ENCODE results near the gene PHC2.

The PHC2 gene, protein sequence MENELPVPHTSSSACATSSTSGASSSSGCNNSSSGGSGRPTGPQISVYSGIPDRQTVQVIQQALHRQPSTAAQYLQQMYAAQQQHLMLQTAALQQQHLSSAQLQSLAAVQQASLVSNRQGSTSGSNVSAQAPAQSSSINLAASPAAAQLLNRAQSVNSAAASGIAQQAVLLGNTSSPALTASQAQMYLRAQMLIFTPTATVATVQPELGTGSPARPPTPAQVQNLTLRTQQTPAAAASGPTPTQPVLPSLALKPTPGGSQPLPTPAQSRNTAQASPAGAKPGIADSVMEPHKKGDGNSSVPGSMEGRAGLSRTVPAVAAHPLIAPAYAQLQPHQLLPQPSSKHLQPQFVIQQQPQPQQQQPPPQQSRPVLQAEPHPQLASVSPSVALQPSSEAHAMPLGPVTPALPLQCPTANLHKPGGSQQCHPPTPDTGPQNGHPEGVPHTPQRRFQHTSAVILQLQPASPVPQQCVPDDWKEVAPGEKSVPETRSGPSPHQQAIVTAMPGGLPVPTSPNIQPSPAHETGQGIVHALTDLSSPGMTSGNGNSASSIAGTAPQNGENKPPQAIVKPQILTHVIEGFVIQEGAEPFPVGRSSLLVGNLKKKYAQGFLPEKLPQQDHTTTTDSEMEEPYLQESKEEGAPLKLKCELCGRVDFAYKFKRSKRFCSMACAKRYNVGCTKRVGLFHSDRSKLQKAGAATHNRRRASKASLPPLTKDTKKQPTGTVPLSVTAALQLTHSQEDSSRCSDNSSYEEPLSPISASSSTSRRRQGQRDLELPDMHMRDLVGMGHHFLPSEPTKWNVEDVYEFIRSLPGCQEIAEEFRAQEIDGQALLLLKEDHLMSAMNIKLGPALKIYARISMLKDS
- total RNA-seq, result 26.8 to 120 (median 62.9) reads per million in 18 experiments

DNA sequence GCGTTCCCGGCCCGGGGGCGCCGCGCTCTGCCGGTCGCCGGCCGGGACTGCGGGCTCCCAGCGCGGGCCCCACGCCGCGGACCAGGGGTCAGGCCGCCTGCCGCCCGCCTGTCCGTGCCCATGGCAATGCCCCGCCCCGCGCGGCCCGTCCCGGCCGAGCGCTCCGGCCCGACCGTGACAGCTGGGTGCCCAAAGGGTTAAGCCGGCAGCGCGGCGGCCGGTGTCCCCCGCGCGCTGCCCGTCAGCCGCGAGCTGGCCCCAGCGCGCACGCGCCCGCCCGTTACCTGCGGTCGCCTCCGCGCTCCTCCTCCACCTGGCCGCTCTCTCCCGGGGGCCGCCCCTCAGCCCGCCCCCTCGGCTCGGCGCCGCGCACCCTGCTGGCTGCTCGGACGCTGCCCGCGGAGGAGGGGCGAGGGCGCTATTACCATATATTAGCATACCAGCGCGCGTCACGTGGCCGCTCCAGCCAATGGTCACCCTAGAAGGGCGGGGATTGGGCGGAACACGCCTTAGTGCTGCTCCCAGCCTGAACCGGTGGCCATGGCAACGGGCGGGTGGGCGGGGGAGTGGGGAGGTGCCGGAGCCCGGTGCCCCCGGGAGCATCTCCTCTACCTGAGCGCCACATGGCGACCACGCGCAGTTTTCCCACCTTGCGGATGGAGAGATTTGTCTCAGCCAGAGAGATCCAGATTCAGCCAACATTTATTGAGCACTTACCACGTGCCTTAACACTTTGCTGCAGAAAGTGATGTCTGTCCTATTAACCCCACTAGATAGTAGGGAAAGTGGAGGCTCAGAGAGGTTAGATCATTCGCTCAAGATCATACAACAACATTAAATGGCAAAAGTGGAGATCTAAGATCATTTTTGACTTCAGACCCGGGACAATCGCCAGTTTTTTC is at the start of gene PHC2:
Gene PHC2, minus strand, starts transcription at position 404 of the 902 bp plus-strand sequence. CDS start 55,556 bp downstream, outside the sequence.
- DNase-seq, result peak; percentile 95 to 98

DNA sequence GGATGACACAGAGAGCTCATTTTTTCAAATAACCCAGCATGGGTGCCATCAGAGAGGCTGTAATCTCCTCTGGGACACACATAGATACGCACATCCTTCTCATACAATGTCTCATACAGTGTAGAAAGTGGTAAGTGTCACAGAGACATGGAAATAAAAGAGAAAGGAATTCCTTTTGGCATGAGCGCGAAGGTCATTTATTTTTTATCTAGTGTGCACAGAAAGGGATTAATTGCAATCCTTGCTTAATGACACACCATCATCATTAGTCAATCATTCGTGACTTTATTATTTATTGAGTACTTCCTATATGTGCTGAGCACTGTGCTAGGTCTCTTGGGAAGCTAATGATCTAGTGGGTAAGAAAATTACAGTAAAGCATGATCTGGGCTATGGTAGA is 46.6 kb upstream of the PHC2 start:
- DNase-seq, result no peak

DNA sequence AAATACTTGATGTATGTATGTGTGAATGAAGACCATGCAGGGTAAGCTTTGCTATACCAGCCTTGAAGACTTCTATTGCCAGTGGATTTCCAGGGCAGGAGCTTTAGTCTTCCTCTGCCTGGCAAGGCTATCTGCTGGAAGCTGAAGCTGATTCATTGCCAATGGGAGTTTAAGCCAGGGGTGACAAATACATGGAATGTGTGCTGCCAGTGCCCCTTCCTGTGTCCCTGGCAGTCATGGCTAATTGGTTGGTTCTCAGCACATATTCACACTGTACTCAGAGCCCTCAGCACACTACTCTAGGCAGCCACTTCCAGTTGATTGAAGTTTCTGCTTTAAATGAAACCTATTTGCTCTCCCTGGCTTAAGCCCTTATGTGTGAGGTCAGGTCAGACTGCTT is 43.0 kb upstream of the PHC2 start:
- DNase-seq, result no peak

DNA sequence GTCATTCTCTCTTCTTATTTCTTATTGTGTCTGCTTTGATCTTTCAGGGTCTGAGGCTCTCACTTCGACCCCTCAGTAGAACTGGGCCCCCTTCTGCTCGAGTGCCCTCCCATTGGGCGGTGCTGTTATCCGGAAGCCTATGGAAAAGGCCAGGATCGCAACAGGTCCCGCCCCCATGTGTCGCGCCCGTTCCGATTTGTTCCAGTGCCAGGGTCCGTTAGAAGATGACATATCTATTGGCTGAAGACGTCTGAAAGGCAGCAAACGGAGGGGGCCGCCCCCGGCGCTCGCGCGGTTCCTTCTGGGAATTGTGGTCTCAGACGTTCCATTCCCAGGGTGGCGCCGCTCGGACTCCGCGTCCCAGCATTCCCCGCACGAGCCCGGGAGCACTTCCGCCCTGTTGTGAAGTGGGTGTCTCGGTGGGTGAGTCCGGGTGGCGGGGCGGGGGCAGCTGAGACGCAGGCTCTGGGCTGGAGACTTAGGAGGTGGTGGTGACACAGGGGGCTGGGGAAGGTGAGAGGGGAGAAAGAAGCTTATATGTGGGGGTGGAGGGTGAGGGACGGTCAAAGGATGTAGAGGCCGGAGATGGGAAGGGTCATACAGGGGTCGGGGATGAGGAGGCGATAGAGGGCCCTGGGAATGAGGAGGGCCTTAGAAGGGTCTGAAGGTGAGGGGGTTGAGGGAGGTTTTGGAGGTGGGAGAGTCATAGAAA is 41.5 kb upstream of the PHC2 start, which contains the start of gene ZSCAN20:
Gene ZSCAN20, plus strand, starts transcription at position 377 of the 712 bp plus-strand sequence. CDS start 6,644 bp downstream, outside the sequence.
- peak; percentile 96 to 97 for DNase-seq

DNA sequence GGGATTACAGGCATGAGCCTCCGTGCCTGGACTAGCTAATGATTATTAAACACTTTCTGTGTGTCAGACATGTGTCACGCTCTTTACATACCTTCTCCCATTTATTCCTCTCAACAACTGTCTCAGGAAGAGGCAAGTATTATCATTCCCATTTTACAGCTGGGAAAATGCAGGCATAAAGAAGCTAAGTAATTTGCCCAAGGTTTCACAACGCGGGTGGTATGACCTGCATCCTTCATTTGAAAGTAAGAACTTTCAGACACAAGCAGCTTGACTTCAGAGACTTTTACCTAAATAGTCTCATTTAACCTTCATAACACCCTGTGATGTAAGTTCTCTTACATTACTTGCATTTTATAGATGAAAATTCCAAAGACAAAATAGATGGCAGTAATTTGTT is 40.5 kb upstream of the PHC2 start:
- no peak for DNase-seq

DNA sequence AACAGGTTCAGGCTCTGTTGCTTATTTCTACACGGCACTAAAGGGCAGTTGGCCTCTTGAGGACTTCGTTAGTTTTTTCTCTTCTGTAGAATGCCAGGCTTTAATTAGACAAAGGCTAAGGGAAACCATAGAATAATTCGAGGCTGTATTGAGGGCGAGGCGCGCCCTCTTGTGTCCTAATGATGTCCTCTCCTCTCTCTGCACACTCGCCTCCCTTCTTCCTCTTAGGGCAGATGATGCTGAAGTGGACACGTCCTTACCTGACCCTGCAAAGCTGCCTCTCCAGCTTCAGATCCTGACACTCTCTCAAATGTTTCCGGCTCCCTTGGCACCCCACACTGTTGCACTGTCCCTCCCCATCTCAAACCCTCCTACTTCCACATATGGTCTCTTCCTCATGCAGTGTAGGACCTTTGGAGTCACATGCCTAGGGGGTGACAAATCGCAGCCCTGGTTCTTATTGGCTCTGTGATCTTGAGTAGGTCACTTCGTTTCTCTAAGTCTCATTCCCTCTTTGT is 39.7 kb upstream of the PHC2 start:
- peak; percentile 93 to 96 for DNase-seq

DNA sequence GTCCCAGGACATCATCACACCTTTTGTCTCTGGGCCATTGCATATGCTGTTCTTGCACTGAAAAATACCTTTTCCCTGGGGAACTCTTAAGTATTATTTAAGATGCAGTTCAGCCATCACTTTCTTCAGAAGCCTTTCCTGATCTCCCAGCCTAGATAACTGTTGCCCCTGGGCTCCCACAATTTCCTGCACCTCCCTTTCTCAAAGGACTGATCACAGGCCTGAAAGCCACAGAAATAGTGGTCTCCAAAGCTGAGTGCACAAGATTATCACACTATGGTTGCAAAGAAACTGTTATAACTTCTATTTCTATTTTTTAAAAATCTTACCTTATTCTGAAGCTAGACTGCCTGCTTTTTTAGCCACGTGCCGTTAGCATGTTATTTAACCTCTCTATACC is 38.8 kb upstream of the PHC2 start:
- no peak for DNase-seq

DNA sequence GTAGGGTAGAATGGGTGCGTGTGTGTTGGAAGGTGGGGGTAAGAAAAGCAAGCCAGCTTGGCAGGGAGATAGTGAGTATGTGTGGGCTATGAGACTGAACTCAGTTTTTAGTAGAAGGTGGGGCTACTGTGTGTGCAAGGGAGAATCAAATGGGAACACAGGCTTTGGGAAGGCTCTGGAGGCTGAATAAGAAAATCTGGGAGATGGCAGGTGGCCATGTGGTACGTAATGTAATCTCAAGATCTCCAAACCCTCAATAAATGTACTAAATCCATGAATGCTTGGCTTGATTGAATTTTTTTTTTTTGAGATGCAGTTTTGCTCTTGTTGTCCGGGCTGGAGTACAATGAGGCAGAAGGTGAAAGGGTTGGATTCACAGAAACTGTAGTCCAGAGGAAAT is 38.1 kb upstream of the PHC2 start:
- DNase-seq, result no peak

DNA sequence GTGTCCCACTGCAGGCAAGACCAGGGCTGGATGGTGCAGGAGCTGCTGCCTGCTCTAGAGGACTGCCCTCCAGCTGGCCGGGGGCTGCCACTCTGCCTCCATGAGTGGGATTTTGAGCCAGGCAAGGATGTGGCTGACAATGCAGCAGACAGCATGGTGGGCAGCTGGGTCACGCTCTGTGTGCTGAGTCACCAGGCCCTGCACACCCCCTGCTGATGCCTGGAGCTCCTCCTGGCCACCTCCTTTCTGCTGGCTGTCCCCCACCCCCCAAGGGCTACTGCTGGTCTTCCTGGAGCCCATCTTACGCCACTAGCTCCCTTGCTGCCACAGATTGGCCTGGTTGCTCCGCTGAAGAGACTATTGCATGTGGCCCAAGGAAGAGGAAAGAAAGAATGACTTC is 37.6 kb upstream of the PHC2 start:
- peak; percentile 7 to 52 for DNase-seq

DNA sequence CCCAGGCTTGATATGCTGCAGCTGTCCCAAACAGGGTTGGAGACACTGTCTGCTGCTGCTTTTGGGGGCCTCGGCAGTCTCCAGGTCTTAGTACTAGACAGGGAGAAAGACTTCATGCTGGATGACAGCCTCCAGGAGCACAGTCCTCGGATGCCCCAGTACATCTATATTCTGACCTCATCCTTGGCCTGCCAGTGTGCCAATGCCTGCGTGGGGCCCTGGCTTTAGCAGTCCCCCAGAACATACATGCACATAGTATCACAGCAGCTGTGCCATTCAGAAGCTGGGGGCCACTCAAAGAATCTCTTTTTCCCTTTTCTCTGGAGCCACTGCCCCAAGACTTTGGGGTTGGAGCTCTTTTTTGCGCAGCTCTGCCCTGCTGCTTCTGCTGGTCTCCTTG is 37.1 kb upstream of the PHC2 start:
- no peak for DNase-seq

DNA sequence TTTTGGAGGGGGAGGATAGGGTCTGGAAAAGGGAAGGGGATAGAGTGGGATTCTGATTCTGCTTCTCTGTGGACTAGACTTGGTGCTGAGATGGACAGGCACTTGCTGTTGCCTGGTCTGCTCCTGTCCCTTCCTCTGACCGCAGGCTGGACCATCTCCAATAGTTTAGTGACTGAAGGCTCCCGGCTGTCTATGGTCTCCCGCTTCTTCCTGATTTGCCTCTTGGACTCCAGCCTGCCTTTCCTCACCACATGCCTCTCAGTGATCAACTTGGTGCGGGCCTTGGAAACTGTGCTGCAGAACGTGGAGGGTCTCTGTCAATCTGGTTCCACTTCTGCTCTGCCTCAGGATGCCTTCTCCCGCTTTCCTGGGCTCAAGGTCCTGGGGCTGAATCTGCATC is 35.3 kb upstream of the PHC2 start:
- no peak for DNase-seq

DNA sequence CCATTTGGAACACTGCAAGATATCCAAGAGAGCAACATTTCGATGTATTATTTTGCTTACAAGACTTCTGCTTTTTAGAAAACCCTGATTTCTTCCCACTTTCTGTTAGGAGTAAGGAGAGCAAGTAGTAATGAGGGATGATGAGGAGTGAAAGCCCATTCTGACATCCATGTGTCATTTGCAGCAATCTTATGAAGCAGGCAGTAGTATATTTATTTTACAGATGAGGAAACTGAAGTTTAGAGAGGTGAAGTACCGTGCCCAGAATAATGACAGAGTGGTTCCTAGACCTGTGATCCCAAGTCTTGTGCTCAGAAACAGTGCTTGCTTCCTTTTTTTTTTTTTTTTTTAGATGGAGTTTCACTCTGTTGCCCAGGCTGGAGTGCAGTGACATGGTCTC is 34.4 kb upstream of the PHC2 start:
- peak; percentile 54 to 66 for DNase-seq

DNA sequence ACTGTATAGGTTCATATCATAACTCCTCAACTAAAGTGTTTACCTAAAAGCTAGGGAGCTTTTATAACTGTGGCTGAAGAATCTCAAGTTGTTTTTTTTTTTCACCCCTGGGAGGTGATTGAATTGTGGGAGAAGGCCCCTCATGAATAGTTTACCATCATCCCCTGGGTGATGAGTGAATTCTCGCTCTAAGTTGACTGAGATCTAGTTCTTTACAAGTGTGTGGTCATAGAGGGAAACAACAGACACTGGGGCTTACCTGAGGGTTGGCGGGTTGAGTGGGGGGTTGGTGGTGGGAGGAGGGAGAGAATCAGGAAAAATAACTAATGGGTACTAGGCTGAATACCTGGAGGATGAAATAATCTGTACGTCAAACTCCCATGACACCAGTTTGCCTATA is 33.7 kb upstream of the PHC2 start:
- no peak for DNase-seq

DNA sequence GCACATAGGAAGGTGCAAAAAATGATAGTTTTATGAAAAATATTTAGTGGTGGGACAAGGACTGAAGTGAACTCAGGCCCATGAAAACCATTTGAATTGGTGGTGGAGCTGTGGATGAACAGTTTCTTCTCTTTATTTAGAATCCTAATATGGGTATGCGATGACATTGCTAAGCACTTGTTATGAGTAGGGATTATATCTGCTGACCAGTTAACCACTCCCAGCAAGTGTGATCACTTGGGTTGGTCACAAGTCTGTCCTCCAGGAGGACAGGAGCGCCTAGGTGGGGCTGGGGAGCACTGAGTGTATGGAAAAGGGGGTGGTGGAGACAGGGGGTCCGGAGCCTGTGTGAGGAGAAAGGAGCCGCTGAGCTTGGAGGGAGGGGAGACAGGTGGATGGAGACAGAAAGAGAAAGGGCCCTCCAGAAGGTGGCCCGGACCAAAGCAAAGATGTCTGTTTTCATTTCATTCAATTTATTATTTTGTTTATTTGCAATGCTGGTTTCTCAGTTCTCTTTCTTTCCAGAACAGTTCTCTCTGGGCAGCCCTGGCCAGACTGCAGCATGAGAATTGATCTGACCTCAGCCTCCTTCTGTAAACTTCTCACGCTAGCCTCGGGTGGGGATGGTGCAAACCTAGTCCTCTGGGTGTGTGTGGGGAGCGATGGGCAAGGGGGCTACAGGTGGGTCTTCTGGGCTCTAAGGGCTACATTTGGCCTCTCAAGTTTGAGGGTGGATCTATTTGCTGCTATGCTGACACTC is 31.7 kb upstream of the PHC2 start:
- DNase-seq, result peak in 1 of 2 donors; percentile 49

DNA sequence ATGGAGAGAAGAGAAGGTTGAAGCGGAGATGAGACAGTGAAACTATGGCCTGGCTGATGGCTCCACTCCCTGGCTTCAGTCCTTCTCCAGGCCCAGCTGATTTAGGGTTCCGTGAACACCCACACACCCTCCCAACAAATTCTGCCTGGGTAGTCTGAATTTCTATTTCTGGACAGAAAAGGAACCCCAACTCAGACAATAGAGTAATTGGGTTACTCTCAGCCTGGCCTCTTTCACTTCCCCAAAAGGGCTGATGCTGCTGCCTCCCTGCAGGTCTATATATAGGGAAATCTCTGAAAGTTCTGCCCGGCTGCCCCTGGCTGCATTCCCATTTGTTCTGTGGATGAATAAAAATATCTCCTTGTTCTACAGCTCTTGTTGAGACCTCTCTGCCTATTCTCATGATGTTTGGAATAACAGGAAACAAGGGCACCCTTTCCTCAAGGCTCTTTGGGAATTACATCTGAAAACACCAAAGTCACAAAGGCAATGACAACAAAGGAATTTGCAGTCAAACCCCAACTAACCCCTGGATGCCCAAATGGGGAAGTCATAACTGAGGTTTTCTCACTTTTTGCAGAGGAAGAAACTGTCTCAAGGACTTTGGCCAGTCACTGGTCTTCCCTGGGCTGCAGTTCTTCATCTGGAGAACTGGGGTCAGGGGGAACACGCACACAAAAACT is 30.2 kb upstream of the PHC2 start:
- DNase-seq, result peak; percentile 95 to 96

DNA sequence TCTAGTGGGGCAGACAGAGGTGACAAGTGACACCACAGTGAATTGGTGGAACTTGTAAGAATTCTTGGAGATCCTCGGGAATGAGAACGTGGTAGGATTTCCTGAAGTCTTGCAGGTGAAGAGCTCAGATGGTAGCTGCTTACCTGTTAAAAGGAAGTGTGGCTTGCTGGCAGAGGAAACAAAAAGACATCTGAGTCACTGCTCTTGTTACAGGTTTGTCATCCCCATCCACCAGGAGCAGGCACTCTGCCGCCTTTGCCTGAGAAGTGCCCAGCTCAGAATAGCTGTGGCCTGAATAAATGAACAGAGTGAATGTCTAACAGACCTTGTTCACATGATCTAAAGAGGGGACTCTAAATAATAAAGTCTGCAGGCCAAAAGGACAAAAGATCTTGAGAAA is 29.2 kb upstream of the PHC2 start:
- DNase-seq, result peak in 1 of 2 donors; percentile 20

DNA sequence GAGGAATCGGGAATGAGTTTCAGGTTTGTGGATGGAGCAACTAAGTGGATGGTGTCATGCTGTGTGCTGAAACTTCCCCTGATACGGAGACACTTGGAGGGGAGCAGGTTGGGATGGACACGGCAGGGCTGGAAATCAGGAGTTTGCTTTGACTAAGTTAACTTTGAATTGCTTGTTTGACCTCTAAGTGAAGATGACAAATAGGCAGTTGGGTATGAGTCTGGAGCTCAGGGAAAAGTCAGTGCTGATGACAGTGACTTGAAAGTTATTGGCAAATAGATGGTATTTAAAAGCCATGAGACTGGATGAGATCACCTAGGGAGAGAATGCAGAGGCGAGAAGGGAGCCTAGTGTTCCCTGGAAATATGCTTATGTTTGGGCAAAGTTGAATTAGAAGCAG is 28.8 kb upstream of the PHC2 start:
- DNase-seq, result peak; percentile 86 to 90

DNA sequence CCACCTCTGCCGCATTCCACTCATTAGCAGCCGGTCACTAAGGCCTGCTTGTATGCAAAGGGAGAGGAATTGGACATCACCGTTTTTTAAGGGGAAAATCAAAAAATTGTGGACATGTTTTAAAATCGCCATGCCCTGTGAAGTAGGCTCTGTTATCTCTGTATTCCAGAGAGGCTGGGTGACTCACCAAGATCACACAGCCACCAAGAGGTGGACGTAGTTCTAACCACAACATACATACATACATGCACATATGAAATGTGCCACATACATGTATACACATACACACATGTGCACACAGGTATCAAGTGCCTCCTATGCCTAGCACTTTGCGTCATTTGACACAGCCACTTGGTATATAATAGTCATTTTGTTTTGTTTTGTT is 25.6 kb upstream of the PHC2 start:
- no peak for DNase-seq

DNA sequence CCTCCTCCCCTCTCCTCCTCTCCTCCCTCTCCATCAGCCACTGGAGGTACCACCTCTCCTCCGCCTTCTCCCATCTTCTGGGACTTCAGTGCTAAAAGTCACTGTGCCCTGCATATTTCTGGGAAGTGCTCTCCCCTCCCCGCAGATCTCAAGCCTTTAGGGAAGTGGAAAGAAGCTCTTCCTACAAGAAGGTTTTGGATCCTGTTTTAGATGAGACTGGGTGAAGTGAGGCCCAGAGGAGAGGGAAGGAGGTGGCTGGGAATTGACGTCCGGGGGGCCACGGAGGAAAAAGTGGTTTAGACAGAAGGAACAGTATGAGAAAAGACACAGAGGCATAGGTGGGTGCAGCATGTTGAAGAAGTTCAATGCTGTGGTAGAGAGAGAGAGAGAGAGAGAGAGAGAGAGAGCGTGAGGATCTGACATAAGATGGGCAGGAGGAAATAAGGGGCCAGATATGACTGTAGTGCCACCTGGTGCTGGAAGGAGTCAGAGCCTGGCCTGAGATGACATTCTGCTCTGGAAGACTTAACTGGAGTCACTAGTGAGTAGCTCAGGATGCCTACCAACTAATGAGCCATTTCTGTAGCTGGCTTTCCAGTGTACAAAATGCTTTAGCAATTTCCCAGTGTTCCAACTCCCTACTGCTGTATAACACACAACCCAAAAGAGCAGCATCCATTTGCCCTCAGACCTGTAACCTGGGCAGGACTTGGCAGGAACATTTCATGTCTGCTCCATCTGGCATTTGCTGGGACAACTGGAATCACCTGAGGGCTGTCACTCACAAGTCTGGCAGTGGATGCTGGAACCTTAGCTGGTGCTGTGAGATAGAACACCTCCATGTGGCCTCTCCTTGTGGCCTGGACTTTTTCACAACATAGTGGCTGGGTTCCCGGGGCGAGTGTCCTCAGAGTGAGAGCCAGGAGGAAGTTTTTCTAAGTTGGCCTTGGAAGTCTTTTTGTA is 24.9 kb upstream of the PHC2 start:
- peak; percentile 75 to 81 for DNase-seq

All from inflammatory macrophage (primary cell).